Astrocyte (in vitro differentiated cells and primary cell): ENCODE measurements around the gene RAB30.

Experiments used
- CTCF ChIP-seq: IDR thresholded peaks from 2 replicates; pipeline ENCODE4 v1.5.1; 2011; ENCODE audit warnings: low read depth, mild to moderate bottlenecking, inconsistent platforms, low read length, moderate library complexity; ENCODE audit not compliant: insufficient read depth
- EZH2 ChIP-seq: IDR thresholded peaks from 2 replicates; pipeline ENCODE4 v1.6.1; 2012; ENCODE audit warnings: mild to moderate bottlenecking, low read length, inconsistent platforms; ENCODE audit not compliant: insufficient read depth

GRCh38 chr11:82932564-82932963 lies 139.1 kb downstream of the RAB30 start:
- TF ChIP-seq CTCF (no peak), EZH2 (no peak)
